ENCODE data around the gene SCD. TPM values are rescaled to one million over a fixed set of nuclear protein-coding genes. Genes with fewer than 3 reads are reported as not detected.

The SCD gene
- total and polyA plus RNA-seq, 2 of the 13 experiments (the other 11 are each of a cell fraction or from before 2014, with no cell fraction given) = 492 to 512 TPM

- peak; percentile 80 for TF ChIP-seq TEAD3 (CRISPR knock-in tag; optimal IDR thresholded peaks at IDR 0.05; ENCODE audit: borderline replicate concordance)
- TF ChIP-seq ZBTB43 (CRISPR knock-in tag; conservative IDR thresholded peaks at IDR 0.05) = 0 out of 2 replicates have a peak, but pooled peaks have one; percentile 40
- TF ChIP-seq ZFP37 (CRISPR knock-in tag; IDR thresholded peaks at IDR 0.05; ENCODE audit: borderline replicate concordance) = no peak
- TF ChIP-seq MTA1 (CRISPR knock-in tag; IDR thresholded peaks at IDR 0.05; ENCODE audit: borderline replicate concordance) = no peak
- peak; percentile 55; the same call in 1 of the 2 replicates for TF ChIP-seq BRD4 (CRISPR knock-in tag; IDR thresholded peaks at IDR 0.05)
- no peak for TF ChIP-seq ZNF510 (CRISPR knock-in tag; IDR thresholded peaks at IDR 0.05; ENCODE audit: low read depth)
- 0 out of 2 replicates have a peak, but pooled peaks have one; percentile 1 for TF ChIP-seq ZNF672 (CRISPR knock-in tag; IDR thresholded peaks at IDR 0.05)
- TF ChIP-seq EED (CRISPR knock-in tag; IDR thresholded peaks at IDR 0.05) = no peak
- TF ChIP-seq ZNF280D (CRISPR knock-in tag; IDR thresholded peaks at IDR 0.05) = no peak
- no peak for TF ChIP-seq ZNF883 (CRISPR knock-in tag; IDR thresholded peaks at IDR 0.05; ENCODE audit: not compliant biosample characterization)
- TF ChIP-seq THAP7 (CRISPR knock-in tag; IDR thresholded peaks at IDR 0.05) = 0 out of 2 replicates have a peak, but pooled peaks have one; percentile 34
- peak; percentile 76; the same call in 1 of the 2 replicates for TF ChIP-seq PRDM15 (CRISPR knock-in tag; IDR thresholded peaks at IDR 0.05)
- no peak for TF ChIP-seq ZNF235 (CRISPR knock-in tag; IDR thresholded peaks at IDR 0.05; ENCODE audit: borderline replicate concordance)
- no peak for TF ChIP-seq ZNF138 (CRISPR knock-in tag; IDR thresholded peaks at IDR 0.05; ENCODE audit: low read depth)
- TF ChIP-seq STAG1 (CRISPR knock-in tag; IDR thresholded peaks at IDR 0.05) = peak; percentile 4; the same call in 1 of the 2 replicates
- TF ChIP-seq NAIF1 (CRISPR knock-in tag; IDR thresholded peaks at IDR 0.05; ENCODE audit: borderline replicate concordance) = no peak
- TF ChIP-seq NFKB2 (CRISPR knock-in tag; IDR thresholded peaks at IDR 0.05; ENCODE audit: borderline replicate concordance) = no peak
- TF ChIP-seq SALL1 (CRISPR knock-in tag; IDR thresholded peaks at IDR 0.05) = peak; percentile 54; the same call in 1 of the 2 replicates
- TF ChIP-seq GLMP (CRISPR knock-in tag; IDR thresholded peaks at IDR 0.05; ENCODE audit: borderline replicate concordance) = no peak
These were observed 1.3 kb upstream of the SCD start (continued) for GRCh38 chr10:100345570-100346330.
